Breast epithelium (tissue), 4 donors: ENCODE results near the gene BBS9. TPM values are rescaled to one million over a fixed set of nuclear protein-coding genes. Genes with fewer than 3 reads are reported as not detected.

ENCODE experiments used
- DNase-seq, 2 donors: peaks; one replicate each; pipeline ENCODE4 v3.0.0-alpha.2; 2019; ENCODE audit warnings: low spot score in 2 of 2
- H3K27ac ChIP-seq, 2 donors: fragments of 200-600 bp; sonication (generic) in 1 of 2; one replicate each; pipeline ENCODE4 v1.5.1; 2016 to 2019; ENCODE audit warnings: mild to moderate bottlenecking in 1 of 2
- H3K27me3 ChIP-seq, 2 donors: fragments of 200-600 bp; sonication (generic) in 1 of 2; one replicate each; pipeline versions ENCODE4 v1.5.1 to v1.6.0; 2017 to 2019; ENCODE audit warnings: control low read depth in 1 of 2, mild to moderate bottlenecking in 1 of 2
- H3K36me3 ChIP-seq: fragments of 200-600 bp; one replicate; pipeline ENCODE4 v1.5.1; 2019
- H3K4me1 ChIP-seq, 2 donors: fragments of 200-600 bp; sonication (generic); one replicate each; pipeline ENCODE4 v1.5.1; 2016 to 2019; ENCODE audit warnings: control low read depth in 1 of 2
- H3K4me3 ChIP-seq, 3 donors: fragments of 200-600 bp; sonication (generic); 1 replicate in 2 of 3; 2 replicates in 1 of 3; pipeline ENCODE4 v1.5.1; 2016 to 2019; ENCODE audit warnings: mild to moderate bottlenecking in 3 of 3, moderate library complexity in 2 of 3
- H3K9me3 ChIP-seq, 2 donors: fragments of 200-600 bp; sonication (generic) in 1 of 2; one replicate each; pipeline ENCODE4 v1.5.1; 2016 to 2019; ENCODE audit warnings: control low read depth in 1 of 2
- CTCF ChIP-seq, 3 donors: fragments of 450-650 bp; IDR thresholded peaks; one replicate each; pipeline ENCODE4 v1.5.1; 2016 to 2017; ENCODE audit warnings: antibody characterized with exemption in 3 of 3, mild to moderate bottlenecking in 3 of 3, moderate library complexity in 3 of 3
- POLR2A ChIP-seq: fragments of 450-650 bp; IDR thresholded peaks from one replicate; pipeline ENCODE4 v1.6.1; 2016; ENCODE audit warnings: antibody characterized with exemption, mild to moderate bottlenecking, moderate library complexity
- POLR2AphosphoS5 ChIP-seq, 3 donors: sonication (generic); formaldehyde crosslinking; IDR thresholded peaks; one replicate each; pipeline ENCODE4 v1.6.1; 2017; ENCODE audit warnings: antibody characterized with exemption in 3 of 3
- intact Hi-C: fragments of 100-400 bp; cut with DNase I; formaldehyde crosslinking; loops from one replicate; pipeline ENCODE4 v1.15.1; 2023; ENCODE audit warnings: low total_unique reads
- total RNA-seq, 3 donors: library from RNA; depleted of rRNA; stranded (reverse); fragments of >200 nt; gene quantifications; one replicate each; pipeline ENCODE4 v1.1.0, GENCODE V29; 2016

The BBS9 gene
- total RNA-seq, 3 donors from 2014 or later, result 27.4 to 49.5 (median 43.6) TPM

GRCh38 chr7:33420311-33420940 is 291.1 kb downstream of the BBS9 start:
- intact Hi-C loops, result no loop called here
- Histone ChIP-seq H3K27me3 (no peaks in the 10 kb centered on the region), H3K27ac (no peak overlapping the region), H3K9me3 (no peaks in the 10 kb centered on the region), H3K36me3 (no peaks in the 10 kb centered on the region), H3K4me3 (no peak overlapping the region), H3K4me1 (no peaks in the 10 kb centered on the region)
- no peak for DNase-seq
- TF ChIP-seq CTCF (IDR thresholded peaks at IDR 0.05) (no peak), POLR2AphosphoS5 (IDR thresholded peaks at IDR 0.05) (no peak)

GRCh38 chr7:33421429-33421828 is 292.1 kb downstream of the BBS9 start:
- Histone ChIP-seq H3K4me3 (no peak overlapping the region), H3K27me3 (no peaks in the 10 kb centered on the region), H3K27ac (no peak overlapping the region), H3K36me3 (no peaks in the 10 kb centered on the region), H3K9me3 (no peaks in the 10 kb centered on the region), H3K4me1 (no peaks in the 10 kb centered on the region)
- no peak for TF ChIP-seq POLR2A
- no peak for TF ChIP-seq CTCF (IDR thresholded peaks at IDR 0.05)
- no peak for TF ChIP-seq POLR2AphosphoS5 (IDR thresholded peaks at IDR 0.05)
- DNase-seq, result no peak
- intact Hi-C loops, result no loop called here

GRCh38 chr7:33422141-33422540 is 292.8 kb downstream of the BBS9 start:
- H3K4me3 ChIP-seq, result no peak overlapping the region
- H3K27me3 ChIP-seq, result no peaks in the 10 kb centered on the region
- no peak overlapping the region for H3K27ac ChIP-seq
- H3K36me3 ChIP-seq, result no peaks in the 10 kb centered on the region
- intact Hi-C loops, result no loop called here
- H3K4me1 ChIP-seq, result no peaks in the 10 kb centered on the region
- TF ChIP-seq POLR2AphosphoS5 (IDR thresholded peaks at IDR 0.05) (no peak), CTCF (IDR thresholded peaks at IDR 0.05) (no peak), POLR2A (no peak)
- DNase-seq, result no peak
- no peaks in the 10 kb centered on the region for H3K9me3 ChIP-seq

- Histone ChIP-seq H3K27ac (no peak overlapping the region), H3K36me3 (no peaks in the 10 kb centered on the region), H3K9me3 (no peaks in the 10 kb centered on the region), H3K4me1 (no peaks in the 10 kb centered on the region), H3K27me3 (no peaks in the 10 kb centered on the region), H3K4me3 (no peak overlapping the region)
- intact Hi-C loops, result no loop called here
- DNase-seq, result no peak
- TF ChIP-seq POLR2A, result no peak
- TF ChIP-seq POLR2AphosphoS5 (IDR thresholded peaks at IDR 0.05), result no peak
- no peak for TF ChIP-seq CTCF (IDR thresholded peaks at IDR 0.05)
Measured at GRCh38 chr7:33422825-33423645, 293.7 kb downstream of the BBS9 start.

- Histone ChIP-seq H3K27me3 (no peaks in the 10 kb centered on the region), H3K4me3 (no peak overlapping the region), H3K4me1 (no peaks in the 10 kb centered on the region), H3K27ac (no peak overlapping the region), H3K36me3 (no peaks in the 10 kb centered on the region), H3K9me3 (no peaks in the 10 kb centered on the region)
- no peak for TF ChIP-seq POLR2A
- no peak for TF ChIP-seq CTCF (IDR thresholded peaks at IDR 0.05)
- TF ChIP-seq POLR2AphosphoS5 (IDR thresholded peaks at IDR 0.05), result no peak
- DNase-seq, result no peak
- intact Hi-C loops, result no loop called here
Measured at GRCh38 chr7:33423646-33424020, 294.3 kb downstream of the BBS9 start.
